ENCODE data around the gene ELMO1.

Gene ELMO1

GRCh38 chr7:37076668-37077067, 372.0 kb downstream of the ELMO1 start:
- peak in 1 of 2 experiments; percentile 76 for DNase-seq

DNA sequence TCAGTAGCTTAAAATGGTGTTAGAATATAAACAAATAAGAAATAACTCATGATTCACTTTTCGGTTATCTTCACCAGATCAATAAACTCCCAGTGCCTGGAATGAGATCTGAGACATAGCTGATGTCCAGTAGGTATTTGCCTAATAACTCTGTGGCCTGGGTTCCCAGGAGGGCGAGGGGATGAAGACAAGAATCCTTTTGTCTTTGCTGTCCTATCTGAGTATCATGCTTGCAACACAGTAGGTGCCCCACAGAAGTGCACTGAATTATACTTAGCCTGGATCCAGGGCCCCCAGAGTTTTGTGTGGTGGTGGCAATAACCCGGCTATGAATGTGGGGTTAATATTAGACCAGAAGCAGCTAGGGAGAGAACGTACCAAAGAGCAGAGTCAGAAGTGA, 374.3 kb downstream of the ELMO1 start:
- peak; percentile 79 to 87 for DNase-seq

DNA sequence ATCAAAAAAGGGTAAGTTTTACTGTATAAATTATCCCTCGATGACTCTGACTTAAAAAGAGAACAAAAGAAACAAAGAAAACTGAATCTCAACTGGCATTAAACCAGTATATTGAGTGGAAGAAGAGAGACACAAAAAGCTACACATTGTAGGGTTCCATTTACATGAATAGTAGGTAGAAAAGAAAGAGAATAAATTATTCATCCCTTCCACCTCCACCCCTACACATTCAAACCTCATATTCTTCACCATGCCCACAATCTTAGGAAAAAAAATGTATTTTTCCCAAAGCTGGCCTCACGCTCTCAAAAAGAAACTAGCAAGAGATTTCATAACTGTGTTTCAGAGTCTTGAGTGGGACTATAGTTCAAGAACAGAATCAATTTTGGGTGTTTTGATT, 377.5 kb downstream of the ELMO1 start:
- DNase-seq = no peak

DNA sequence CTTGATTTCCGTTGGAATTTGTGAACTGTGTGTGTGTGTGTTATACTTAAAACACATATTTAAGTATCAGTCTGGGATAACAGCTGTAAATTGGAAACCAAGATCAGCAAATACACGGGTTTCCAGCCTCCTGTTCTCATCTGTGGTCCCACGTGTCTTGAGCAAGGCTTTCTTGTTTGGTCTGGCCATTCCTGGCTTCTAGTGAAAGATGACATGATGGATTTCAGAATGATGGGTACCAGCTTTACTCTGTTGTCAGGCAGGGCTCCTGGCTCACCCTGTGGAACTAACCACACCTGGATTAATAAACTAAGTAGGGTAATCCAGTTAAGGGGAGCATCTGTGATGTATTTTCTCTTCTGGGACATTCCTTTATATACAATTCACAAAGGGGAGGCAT, 378.2 kb downstream of the ELMO1 start:
- DNase-seq = no peak

- no peak for DNase-seq
Observed at GRCh38 chr7:37070031-37070430, 378.6 kb downstream of the ELMO1 start.

DNA sequence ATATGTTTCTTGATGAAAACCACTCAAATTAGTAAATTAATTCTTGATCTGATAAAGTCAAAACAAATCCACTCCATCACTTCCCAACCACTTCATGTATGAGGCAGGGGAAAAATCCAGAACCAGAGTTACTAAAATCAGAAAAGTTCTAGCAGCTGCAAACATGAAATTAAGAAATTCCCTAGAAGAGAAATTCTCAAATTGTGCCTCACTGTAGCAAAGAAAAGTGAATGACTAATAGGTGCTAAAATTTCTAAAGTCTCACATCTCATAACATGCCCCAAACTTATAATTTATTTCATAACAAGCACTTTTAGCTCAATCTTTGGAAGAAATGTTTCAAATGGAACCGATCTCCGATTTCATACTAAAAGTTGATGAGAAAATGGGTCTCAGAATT, 379.3 kb downstream of the ELMO1 start:
- no peak for DNase-seq

DNA sequence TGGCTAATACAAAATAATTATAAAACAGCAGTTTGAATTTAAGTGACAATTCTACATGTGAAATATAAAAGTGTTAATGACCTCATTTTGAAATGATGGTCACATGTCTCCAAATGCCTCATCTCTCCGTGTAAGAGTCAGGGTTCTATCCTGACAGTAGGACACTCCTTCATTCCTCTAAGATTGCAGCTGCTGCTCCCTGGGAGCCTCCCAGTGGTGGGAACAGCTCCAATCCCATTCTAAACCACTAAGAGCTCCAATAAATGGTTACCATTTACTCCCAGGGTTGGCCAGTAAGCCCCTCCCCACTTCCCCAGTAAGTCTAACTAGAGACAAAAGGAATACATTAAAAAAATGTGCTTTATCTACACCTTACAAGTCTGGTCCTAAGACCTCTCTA, 379.8 kb downstream of the ELMO1 start:
- DNase-seq = no peak

- peak; percentile 68 to 83 for DNase-seq
Observed at GRCh38 chr7:37068038-37068437, 380.6 kb downstream of the ELMO1 start.

DNA sequence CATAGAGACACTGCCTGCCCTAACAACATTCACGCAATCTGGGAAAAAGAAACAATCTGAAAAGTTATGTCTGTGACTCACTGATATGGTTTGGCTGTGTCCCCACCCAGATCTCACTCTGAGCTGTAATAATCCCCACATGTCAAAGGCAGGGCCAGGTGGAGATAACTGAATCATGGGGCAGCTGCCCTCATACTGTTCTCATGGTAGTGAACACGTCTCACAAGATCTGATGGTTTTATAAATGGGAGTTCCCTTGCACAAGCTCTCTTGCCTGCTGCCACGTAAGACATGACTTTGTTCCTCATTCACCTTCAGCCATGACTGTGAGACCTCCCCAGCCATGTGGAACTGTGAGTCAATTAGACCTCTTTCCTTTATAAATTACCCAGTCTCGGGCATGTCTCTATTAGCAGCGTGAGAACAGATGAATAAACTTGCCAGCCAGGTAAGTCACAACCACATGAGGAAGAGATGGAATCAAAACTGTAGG, 382.8 kb downstream of the ELMO1 start:
- DNase-seq = no peak

DNA sequence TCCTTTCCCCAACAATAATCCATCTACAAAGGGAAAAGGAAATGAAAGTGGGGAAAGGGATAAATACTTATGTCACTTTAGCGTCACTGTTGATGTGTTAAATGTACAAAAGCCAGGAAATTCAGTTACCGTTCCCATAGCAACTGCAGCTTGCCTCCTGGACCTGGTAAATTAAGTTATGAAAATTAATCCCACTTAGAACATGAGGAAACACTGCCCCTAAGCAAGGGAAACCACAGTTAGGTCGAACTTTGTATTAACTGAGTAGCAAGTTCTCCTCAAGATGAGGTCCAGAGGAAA, 386.2 kb downstream of the ELMO1 start:
- no peak for DNase-seq

- DNase-seq = peak; percentile 80 to 91
Observed at GRCh38 chr7:37061849-37062559, 386.7 kb downstream of the ELMO1 start.

- no peak for DNase-seq
Observed at GRCh38 chr7:37056234-37056912, 392.3 kb downstream of the ELMO1 start.

GRCh38 chr7:37054624-37055241, 393.9 kb downstream of the ELMO1 start:
- DNase-seq = no peak

GRCh38 chr7:37052705-37053104, 396.0 kb downstream of the ELMO1 start:
- no peak for DNase-seq

DNA sequence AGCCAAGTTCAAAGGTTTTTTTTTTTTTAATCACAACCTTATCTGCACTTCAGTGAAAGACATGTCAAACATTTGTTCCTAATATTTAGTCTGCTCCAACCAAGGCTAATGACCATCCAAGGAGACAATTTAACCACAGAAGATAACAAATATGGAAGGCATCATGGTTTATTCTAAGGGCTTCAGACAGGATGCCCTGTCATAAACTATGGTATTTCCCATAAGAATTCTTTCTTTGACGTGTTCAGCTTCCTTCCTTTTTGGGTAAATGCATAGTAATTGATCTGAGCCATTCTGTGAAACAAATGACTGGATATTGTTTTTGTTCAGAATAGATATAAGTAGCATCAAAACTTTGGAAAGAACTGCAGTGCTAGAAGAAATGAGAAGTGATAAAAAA, 397.9 kb downstream of the ELMO1 start:
- DNase-seq = no peak

DNA sequence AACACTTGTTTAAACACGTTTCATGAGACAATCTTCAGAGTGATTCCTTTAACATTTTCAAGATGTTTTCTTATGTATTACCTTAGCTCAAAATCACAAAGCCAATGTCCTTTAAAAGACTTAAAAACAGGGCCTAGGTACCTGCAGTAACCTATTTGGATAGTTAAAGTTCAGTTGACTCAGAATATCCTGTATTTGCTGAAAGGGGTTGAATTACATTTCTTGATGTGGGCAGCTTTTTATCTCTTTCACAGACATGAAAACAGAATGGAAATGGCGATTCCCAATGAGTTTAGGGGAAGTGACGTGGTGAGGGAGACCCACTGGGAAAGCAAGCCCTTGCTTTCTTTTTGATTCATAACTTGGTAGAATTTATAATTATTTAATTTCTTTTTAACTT, 400.0 kb downstream of the ELMO1 start:
- peak in 1 of 2 experiments; percentile 16 for DNase-seq

DNA sequence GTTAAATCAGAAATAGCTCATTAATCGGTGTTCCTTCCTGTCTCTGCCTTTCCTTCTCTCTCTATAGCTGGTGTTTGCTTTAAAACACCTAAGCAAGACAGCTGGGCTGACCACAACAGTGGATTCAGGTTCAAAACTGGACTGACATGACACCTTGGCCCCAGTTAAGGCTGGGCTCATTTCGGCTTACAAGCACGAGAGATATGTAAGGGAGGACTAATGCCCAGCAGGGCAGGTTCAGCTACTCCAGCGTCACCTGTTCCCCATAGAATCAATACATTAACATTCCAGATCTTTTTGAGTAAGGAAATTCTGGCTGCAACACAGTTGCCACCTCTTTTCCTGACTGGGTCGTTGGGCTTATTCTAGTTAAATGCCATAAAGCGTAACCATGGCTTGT, 401.4 kb downstream of the ELMO1 start:
- DNase-seq = peak in 1 of 2 experiments; percentile 35

- DNase-seq = no peak
Observed at GRCh38 chr7:37046531-37047079, 402.1 kb downstream of the ELMO1 start.

DNA sequence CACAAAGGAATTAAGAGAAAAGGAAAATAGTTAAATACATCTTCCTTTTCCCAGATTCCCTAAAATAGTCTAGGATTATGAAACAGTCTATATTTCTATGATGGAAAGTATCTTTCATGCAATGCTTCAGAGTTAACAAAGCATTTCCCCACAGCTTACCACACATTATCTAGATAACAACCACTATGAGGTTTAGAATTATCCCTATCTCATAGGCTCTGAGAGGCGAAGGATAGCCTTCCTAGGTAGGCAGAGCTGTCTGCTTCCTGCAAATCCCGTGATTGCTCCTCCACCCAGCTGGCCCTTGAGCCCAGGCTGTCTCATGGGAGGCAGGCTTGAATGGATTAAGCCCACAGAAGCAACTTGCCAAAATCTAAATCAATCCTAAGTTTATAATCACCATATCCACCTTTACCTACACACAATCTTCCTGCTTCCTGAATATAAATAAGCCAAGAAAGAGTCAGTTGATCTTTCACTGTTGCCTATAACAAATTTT, 402.9 kb downstream of the ELMO1 start:
- no peak for DNase-seq

DNA sequence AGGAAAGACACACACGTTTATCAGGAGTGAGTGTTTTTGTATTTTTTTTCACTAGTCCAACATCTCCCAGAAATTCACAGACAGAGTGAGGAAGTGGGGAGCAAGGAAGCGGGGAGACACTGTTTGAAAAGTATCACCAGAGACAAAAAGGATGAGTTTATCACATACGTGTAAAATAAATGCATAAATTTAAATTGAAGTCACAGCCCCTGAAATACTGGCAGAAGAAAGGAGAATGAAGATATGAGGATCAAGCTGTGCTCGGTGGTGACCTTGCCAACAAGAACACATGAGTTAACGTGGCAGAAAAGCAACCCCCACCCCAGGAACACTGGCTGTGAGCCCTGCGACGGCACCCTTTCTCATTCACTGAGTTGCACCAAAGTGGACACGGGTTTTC, 407.2 kb downstream of the ELMO1 start:
- no peak for DNase-seq

DNA sequence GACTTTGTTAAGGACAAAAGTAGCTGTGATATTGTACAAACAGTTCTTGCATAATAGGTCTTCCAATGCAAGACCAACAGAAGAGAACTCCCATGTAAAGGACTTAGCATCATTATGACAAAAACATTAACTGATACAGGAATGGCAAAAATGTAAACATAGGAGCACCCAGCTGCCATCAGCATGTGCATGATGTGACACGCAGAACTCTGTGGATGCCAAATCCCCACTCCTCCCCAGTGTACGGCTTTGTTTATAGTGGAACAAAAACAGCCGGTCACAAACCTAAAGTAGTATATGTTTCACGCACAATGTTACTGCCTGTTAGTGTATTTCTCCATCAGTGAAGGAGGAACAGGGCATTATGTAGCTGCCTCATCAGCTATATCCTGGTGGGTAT, 408.3 kb downstream of the ELMO1 start:
- no peak for DNase-seq

GRCh38 chr7:37039131-37039749, 409.4 kb downstream of the ELMO1 start:
- no peak for DNase-seq

- no peak for DNase-seq
Observed at GRCh38 chr7:37038706-37039105, 410.0 kb downstream of the ELMO1 start.
